Smooth muscle cell (in vitro differentiated cells): ENCODE results near the gene ATXN1. TPM values are rescaled to one million over a fixed set of nuclear protein-coding genes. Genes with fewer than 3 reads are reported as not detected.

ENCODE experiments used
- DNase-seq: peaks from one replicate; lab custom pipeline; 2025; ENCODE audit not compliant: unreplicated experiment; lab: John Stamatoyannopoulos, UW
- H2AFZ ChIP-seq: fragments of 200-600 bp; sonication (generic); 2 replicates; pipeline ENCODE4 v1.6.0; 2016; ENCODE audit warnings: antibody characterized with exemption, low read depth, mild to moderate bottlenecking
- H3F3A ChIP-seq: fragments of 200-600 bp; sonication (generic); 2 replicates; pipeline ENCODE4 v1.6.0; 2017; ENCODE audit warnings: antibody characterized with exemption, low read depth
- H3K27ac ChIP-seq: fragments of 200-600 bp; sonication (generic); 2 replicates; pipeline ENCODE4 v1.5.1; 2016; ENCODE audit warnings: low read depth, mild to moderate bottlenecking
- H3K27me3 ChIP-seq: fragments of 200-600 bp; sonication (generic); 2 replicates; pipeline ENCODE4 v1.6.1; 2016; ENCODE audit warnings: low read depth, mild to moderate bottlenecking
- H3K36me3 ChIP-seq: fragments of 200-600 bp; sonication (generic); 2 replicates; pipeline ENCODE4 v1.5.1; 2016; ENCODE audit warnings: low read depth
- H3K4me1 ChIP-seq: fragments of 200-600 bp; sonication (generic); 2 replicates; pipeline ENCODE4 v1.5.1; 2016; ENCODE audit warnings: low read depth
- H3K4me2 ChIP-seq: fragments of 200-600 bp; sonication (generic); 2 replicates; pipeline ENCODE4 v1.6.0; 2016; ENCODE audit warnings: mild to moderate bottlenecking
- H3K4me3 ChIP-seq: fragments of 200-600 bp; sonication (generic); 2 replicates; pipeline ENCODE4 v1.5.1; 2016; ENCODE audit warnings: mild to moderate bottlenecking
- H3K79me2 ChIP-seq: fragments of 200-600 bp; sonication (generic); 2 replicates; pipeline ENCODE4 v1.6.0; 2016; ENCODE audit warnings: low read depth, mild to moderate bottlenecking
- H3K9ac ChIP-seq: fragments of 200-600 bp; sonication (generic); 2 replicates; pipeline ENCODE4 v1.6.0; 2016; ENCODE audit warnings: low read depth
- H3K9me3 ChIP-seq: fragments of 200-600 bp; sonication (generic); replicated peaks from 2 replicates; pipeline ENCODE4 v1.5.1; 2016; ENCODE audit warnings: low read depth
- H4K20me1 ChIP-seq: fragments of 200-600 bp; sonication (generic); 2 replicates; pipeline ENCODE4 v1.6.0; 2016; ENCODE audit warnings: low read depth
- WGBS: methylation state at CpG from one replicate; pipeline ENCODE4 v1.1.7; 2016; ENCODE audit warnings: low lambda C conversion rate; 5-methylcytosine and 5-hydroxymethylcytosine counted together
- polyA plus RNA-seq: library from polyadenylated mRNA; unstranded; fragments of >200 nt; fragmentation: Nextera tagmentation; extraction: Ambion mirVana; gene quantifications from 2 replicates; pipeline ENCODE4 v1.2.1, GENCODE V29; 2016
- total RNA-seq: library from RNA; depleted of rRNA; stranded (reverse); fragments of >200 nt; gene quantifications from 2 replicates; pipeline ENCODE4 v1.2.3, GENCODE V29; 2014
- TF ChIP-seq, protein P1 (sequence below): fragments of 200-600 bp; sonication (generic); IDR thresholded peaks from 2 replicates; pipeline ENCODE4 v1.5.1; 2017; ENCODE audit warnings: borderline replicate concordance, mild to moderate bottlenecking, antibody characterized with exemption; ENCODE audit not compliant: insufficient read depth, poor library complexity, severe bottlenecking

ATXN1 gene
- total and polyA plus RNA-seq, 2 experiments from 2014 or later = 17.9 to 40.6 TPM

GRCh38 chr6:16721977-16722376 lies 39.3 kb downstream of the ATXN1 start:
- DNase-seq = no peak
- Histone ChIP-seq H3K79me2 (peaks cover 64% of the 10 kb centered on the region), H3K27ac (peak overlapping the region; percentile 96), H3K4me3 (no peak overlapping the region), H3K4me2 (peak overlapping the region; percentile 83), H3F3A (peaks cover 29% of the 10 kb centered on the region), H3K4me1 (peaks cover 39% of the 10 kb centered on the region), H4K20me1 (no peaks in the 10 kb centered on the region), H3K36me3 (no peaks in the 10 kb centered on the region), H2AFZ (no peak overlapping the region), H3K9me3 (no peaks in the 10 kb centered on the region), H3K27me3 (no peaks in the 10 kb centered on the region), H3K9ac (peak overlapping the region; percentile 70)
- 43% methylated on average over 5 of the region's 5 CpGs for WGBS
- TF ChIP-seq, protein P1, sequence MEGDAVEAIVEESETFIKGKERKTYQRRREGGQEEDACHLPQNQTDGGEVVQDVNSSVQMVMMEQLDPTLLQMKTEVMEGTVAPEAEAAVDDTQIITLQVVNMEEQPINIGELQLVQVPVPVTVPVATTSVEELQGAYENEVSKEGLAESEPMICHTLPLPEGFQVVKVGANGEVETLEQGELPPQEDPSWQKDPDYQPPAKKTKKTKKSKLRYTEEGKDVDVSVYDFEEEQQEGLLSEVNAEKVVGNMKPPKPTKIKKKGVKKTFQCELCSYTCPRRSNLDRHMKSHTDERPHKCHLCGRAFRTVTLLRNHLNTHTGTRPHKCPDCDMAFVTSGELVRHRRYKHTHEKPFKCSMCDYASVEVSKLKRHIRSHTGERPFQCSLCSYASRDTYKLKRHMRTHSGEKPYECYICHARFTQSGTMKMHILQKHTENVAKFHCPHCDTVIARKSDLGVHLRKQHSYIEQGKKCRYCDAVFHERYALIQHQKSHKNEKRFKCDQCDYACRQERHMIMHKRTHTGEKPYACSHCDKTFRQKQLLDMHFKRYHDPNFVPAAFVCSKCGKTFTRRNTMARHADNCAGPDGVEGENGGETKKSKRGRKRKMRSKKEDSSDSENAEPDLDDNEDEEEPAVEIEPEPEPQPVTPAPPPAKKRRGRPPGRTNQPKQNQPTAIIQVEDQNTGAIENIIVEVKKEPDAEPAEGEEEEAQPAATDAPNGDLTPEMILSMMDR = no peak

DNA sequence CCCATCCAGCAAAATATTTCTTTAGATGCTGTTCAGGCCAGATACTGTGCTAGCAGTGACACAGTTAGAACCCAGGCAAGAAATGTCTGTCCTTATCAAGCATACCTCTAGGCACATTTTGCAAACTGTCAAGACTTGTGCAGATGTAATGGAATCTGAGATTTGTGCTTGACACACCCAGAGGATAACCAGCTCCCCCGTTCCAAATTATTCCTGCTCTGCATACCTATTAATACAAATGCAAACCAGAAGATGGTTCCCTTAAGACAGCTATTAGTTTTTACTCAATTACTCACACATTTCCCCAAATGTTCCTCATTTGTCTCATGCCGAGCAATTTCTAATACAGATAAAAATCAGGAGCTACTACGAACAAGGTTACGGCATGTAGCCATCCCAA lies 40.4 kb downstream of the ATXN1 start:
- peaks cover 31% of the 10 kb centered on the region for H3K4me1 ChIP-seq
- no peak for DNase-seq
- no peak overlapping the region for H2AFZ ChIP-seq
- no peaks in the 10 kb centered on the region for H3K27me3 ChIP-seq
- H3K4me2 ChIP-seq = no peak overlapping the region
- no peak overlapping the region for H3K9ac ChIP-seq
- TF ChIP-seq, protein P1 = no peak
- WGBS = 77% methylated on average over 4 of the region's 4 CpGs
- H3K79me2 ChIP-seq = peaks cover 75% of the 10 kb centered on the region
- no peaks in the 10 kb centered on the region for H3K9me3 ChIP-seq
- H3K36me3 ChIP-seq = no peaks in the 10 kb centered on the region
- H3F3A ChIP-seq = peaks cover 21% of the 10 kb centered on the region
- H3K27ac ChIP-seq = peak overlapping the region; percentile 96
- H4K20me1 ChIP-seq = no peaks in the 10 kb centered on the region
- H3K4me3 ChIP-seq = no peak overlapping the region

GRCh38 chr6:16719488-16719887 lies 41.8 kb downstream of the ATXN1 start:
- H3F3A ChIP-seq = peaks cover 15% of the 10 kb centered on the region
- H3K27ac ChIP-seq = no peak overlapping the region
- H3K9me3 ChIP-seq = no peaks in the 10 kb centered on the region
- H3K4me2 ChIP-seq = no peak overlapping the region
- H3K4me1 ChIP-seq = peaks cover 25% of the 10 kb centered on the region
- no peaks in the 10 kb centered on the region for H4K20me1 ChIP-seq
- H3K9ac ChIP-seq = no peak overlapping the region
- TF ChIP-seq, protein P1 = no peak
- WGBS = 92% methylated on average over 8 of the region's 8 CpGs
- peaks cover 89% of the 10 kb centered on the region for H3K79me2 ChIP-seq
- DNase-seq = no peak
- H3K27me3 ChIP-seq = no peaks in the 10 kb centered on the region
- no peaks in the 10 kb centered on the region for H3K36me3 ChIP-seq
- no peak overlapping the region for H2AFZ ChIP-seq
- no peak overlapping the region for H3K4me3 ChIP-seq

- 77% methylated on average over 3 of the region's 3 CpGs for WGBS
- H3F3A ChIP-seq = peaks cover 11% of the 10 kb centered on the region
- no peak overlapping the region for H3K4me3 ChIP-seq
- no peaks in the 10 kb centered on the region for H3K27me3 ChIP-seq
- no peak overlapping the region for H3K4me2 ChIP-seq
- H3K36me3 ChIP-seq = no peaks in the 10 kb centered on the region
- TF ChIP-seq, protein P1 = no peak
- H3K79me2 ChIP-seq = peaks cover 98% of the 10 kb centered on the region
- H3K27ac ChIP-seq = peak overlapping the region; percentile 81
- no peaks in the 10 kb centered on the region for H3K9me3 ChIP-seq
- no peak for DNase-seq
- no peaks in the 10 kb centered on the region for H4K20me1 ChIP-seq
- H3K4me1 ChIP-seq = peaks cover 16% of the 10 kb centered on the region
- H3K9ac ChIP-seq = no peak overlapping the region
- no peak overlapping the region for H2AFZ ChIP-seq
Observed at GRCh38 chr6:16718356-16718755, 42.9 kb downstream of the ATXN1 start.
